K562 (cell line): Measurements from ENCODE around the gene RUVBL2. TPM values are rescaled to one million over a fixed set of nuclear protein-coding genes. Genes with fewer than 3 reads are reported as not detected.
A peak's percentile ranks its signal among the peaks of the same experiment; 100 is the strongest.

Experiments
- HMGN3 ChIP-seq: IDR thresholded peaks from 2 replicates; pipeline ENCODE4 v1.6.1; 2011; ENCODE audit warnings: borderline replicate concordance, low read depth, mild to moderate bottlenecking, mixed read lengths, low read length; ENCODE audit not compliant: insufficient read length; ENCODE audit errors: extremely low read depth
- NCOA4 ChIP-seq: fragments of 450-650 bp; IDR thresholded peaks from 2 replicates; pipeline ENCODE4 v1.6.1; 2018; ENCODE audit warnings: mild to moderate bottlenecking; ENCODE audit not compliant: partially characterized antibody
- PHF21A ChIP-seq: fragments of 450-650 bp; IDR thresholded peaks from 2 replicates; pipeline ENCODE4 v1.6.1; 2017; ENCODE audit warnings: low read depth, borderline replicate concordance
- POLR2AphosphoS2 ChIP-seq: IDR thresholded peaks from 2 replicates; pipeline ENCODE4 v1.6.1; 2012; ENCODE audit warnings: low read length, improper control_type of control experiment
- PRPF4 ChIP-seq: fragments of 200-400 bp; formaldehyde crosslinking; IDR thresholded peaks from one replicate; pipeline ENCODE4 v1.6.1; 2017; ENCODE audit warnings: low read length, low read depth, mild to moderate bottlenecking; ENCODE audit not compliant: insufficient read depth, poor library complexity, severe bottlenecking
- PURB ChIP-seq: sonication (generic); formaldehyde crosslinking; IDR thresholded peaks from 2 replicates; pipeline ENCODE4 v1.9.0; 2021; ENCODE audit warnings: low read depth, mild to moderate bottlenecking, missing genetic modification reagents
- RAD21 ChIP-seq, 2 experiments: fragments of 250-450 bp in 1 of 2; fragments of 450-650 bp in 1 of 2; sonication (Bioruptor Pico) in 1 of 2; formaldehyde crosslinking in 1 of 2; IDR thresholded peaks in 1 of 2; conservative IDR thresholded peaks in 1 of 2; 2 replicates each; pipeline versions ENCODE4 v1.4.0 to v1.8.0; 2020 to 2022; ENCODE audit warnings: mild to moderate bottlenecking in 2 of 2, moderate library complexity in 1 of 2
- RBM34 ChIP-seq: fragments of 200-400 bp; formaldehyde crosslinking; IDR thresholded peaks from 2 replicates; pipeline ENCODE4 v1.6.1; 2018; ENCODE audit warnings: low read length, borderline replicate concordance; ENCODE audit not compliant: insufficient read depth
- SRSF7 ChIP-seq: fragments of 200-400 bp; formaldehyde crosslinking; optimal IDR thresholded peaks from 2 replicates; pipeline ENCODE3; 2017; ENCODE audit warnings: mild to moderate bottlenecking, low read depth, low read length
- WHSC1 ChIP-seq: IDR thresholded peaks from one replicate; pipeline ENCODE4 v1.6.1; 2012; ENCODE audit warnings: low read length, control low read depth, inconsistent platforms
- ZFP36 ChIP-seq: fragments of 150-350 bp; IDR thresholded peaks from 2 replicates; pipeline ENCODE4 v1.6.1; 2018; ENCODE audit warnings: low read length, low read depth; ENCODE audit not compliant: partially characterized antibody
- ZNF282 ChIP-seq: sonication (generic); formaldehyde crosslinking; IDR thresholded peaks from 2 replicates; pipeline ENCODE4 v1.8.1; 2023; ENCODE audit warnings: missing genetic modification reagents
- polyA plus RNA-seq, 8 experiments: library from polyadenylated mRNA; depleted of rRNA in 4 of 8; stranded (reverse) in 5 of 8; unstranded in 3 of 8; fragments of >200 nt; fragmentation: Nextera tagmentation in 2 of 8; fragmentation: Illumina TruSeq in 1 of 8; extraction: Ambion mirVana in 2 of 8; extraction: Trizol in 1 of 8; gene quantifications; 2 replicates each; pipeline versions ENCODE4 v1.2.1 to v1.2.3, GENCODE V29; 2011 to 2014; ENCODE audit warnings: inconsistent platforms in 1 of 8, missing spikeins in 1 of 8
- total RNA-seq, 7 experiments: library from RNA; depleted of rRNA in 6 of 7; stranded (reverse); fragments of >200 nt in 6 of 7; fragmentation: Illumina TruSeq in 2 of 7; extraction: Trizol in 2 of 7; gene quantifications; 2 replicates each; pipeline versions ENCODE4 v1.2.1 to v1.2.3, GENCODE V29; 2011 to 2021; ENCODE audit warnings: low replicate concordance in 1 of 7
- TF ChIP-seq, protein P1 (sequence below): fragments of 450-650 bp; formaldehyde crosslinking; IDR thresholded peaks from 2 replicates; pipeline ENCODE4 v1.4.0; 2022; ENCODE audit warnings: missing genetic modification characterization
- TF ChIP-seq, protein P2 (sequence below): fragments of 250-450 bp; sonication (Bioruptor Pico); IDR thresholded peaks from 2 replicates; pipeline ENCODE4 v1.8.0; 2021; ENCODE audit warnings: moderate library complexity, mild to moderate bottlenecking, inconsistent platforms
- TF ChIP-seq, protein P3 (sequence below): fragments of 200-800 bp; sonication (Bioruptor generic); IDR thresholded peaks from 2 replicates; pipeline ENCODE4 v1.6.1; 2016; ENCODE audit warnings: missing genetic modification characterization, missing compliant biosample characterization
- TF ChIP-seq, protein P4 (sequence below): fragments of 200-800 bp; sonication (Bioruptor generic); IDR thresholded peaks from 2 replicates; pipeline ENCODE4 v1.6.1; 2017; ENCODE audit warnings: missing genetic modification characterization, missing compliant biosample characterization

Gene RUVBL2
- total and polyA plus RNA-seq, 9 of the 15 experiments (the other 6 are each of a cell fraction or from before 2014, with no cell fraction given) = 71.4 to 453 (median 237) TPM

DNA sequence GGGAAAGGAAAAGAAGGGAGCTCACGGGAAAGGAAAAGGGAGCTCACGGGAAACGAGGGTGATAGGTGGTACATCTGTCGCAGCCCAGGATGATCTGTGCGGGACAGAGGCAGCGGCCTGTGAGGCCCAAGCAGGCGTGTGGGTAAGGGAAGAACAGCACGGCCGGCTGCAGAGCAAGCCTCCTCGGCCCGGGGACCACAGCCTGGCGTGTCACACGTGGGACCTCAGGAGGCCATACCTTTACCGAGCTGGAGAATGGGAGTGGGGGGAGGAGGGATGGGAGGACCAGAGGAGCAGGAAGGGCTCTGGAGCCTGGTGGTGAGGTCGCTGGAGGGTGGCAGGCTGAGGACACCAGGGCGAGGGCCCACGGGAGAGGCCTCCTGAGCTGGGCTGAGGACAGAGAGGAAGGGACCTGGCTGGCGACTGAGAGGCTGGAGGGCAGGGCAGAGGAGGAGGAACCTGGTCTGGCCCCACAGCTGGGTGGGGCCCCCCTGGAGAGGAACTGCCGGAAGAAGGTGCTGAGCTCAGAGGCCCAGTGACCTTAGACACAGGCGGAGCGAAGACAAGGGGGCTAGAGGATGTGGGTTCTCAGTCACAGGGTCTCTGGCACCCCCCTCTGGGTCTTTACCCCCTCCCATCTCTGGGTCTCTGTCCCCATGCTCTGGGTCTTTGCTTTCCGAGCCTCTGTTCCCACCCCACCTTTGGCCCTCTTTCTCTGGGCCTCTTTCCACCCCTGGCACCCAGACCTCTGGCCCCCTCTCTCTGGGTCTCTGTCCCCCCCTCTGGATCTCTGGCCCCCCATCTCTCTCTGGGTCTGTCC is 31.4 kb upstream of the RUVBL2 start (continued):
- TF ChIP-seq, protein P1, sequence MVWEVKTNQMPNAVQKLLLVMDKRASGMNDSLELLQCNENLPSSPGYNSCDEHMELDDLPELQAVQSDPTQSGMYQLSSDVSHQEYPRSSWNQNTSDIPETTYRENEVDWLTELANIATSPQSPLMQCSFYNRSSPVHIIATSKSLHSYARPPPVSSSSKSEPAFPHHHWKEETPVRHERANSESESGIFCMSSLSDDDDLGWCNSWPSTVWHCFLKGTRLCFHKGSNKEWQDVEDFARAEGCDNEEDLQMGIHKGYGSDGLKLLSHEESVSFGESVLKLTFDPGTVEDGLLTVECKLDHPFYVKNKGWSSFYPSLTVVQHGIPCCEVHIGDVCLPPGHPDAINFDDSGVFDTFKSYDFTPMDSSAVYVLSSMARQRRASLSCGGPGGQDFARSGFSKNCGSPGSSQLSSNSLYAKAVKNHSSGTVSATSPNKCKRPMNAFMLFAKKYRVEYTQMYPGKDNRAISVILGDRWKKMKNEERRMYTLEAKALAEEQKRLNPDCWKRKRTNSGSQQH (CRISPR knock-in tag) = peak; percentile 92
- TF ChIP-seq WHSC1 (no peak), RBM34 (no peak), SRSF7 (no peak), PHF21A (no peak), POLR2AphosphoS2 (no peak; the same call in 1 of the 2 replicates), HMGN3 (peak; percentile 65), RAD21 (CRISPR knock-in tag; conservative IDR thresholded peaks at IDR 0.05 in 1 of 2, IDR thresholded peaks at IDR 0.05 in 1 of 2) (peak; percentile 8 to 25; a peak in 1 of 4 replicates), ZFP36 (no peak), NCOA4 (no peak), PURB (no peak), PRPF4 (no peak), ZNF282 (CRISPR knock-in tag) (no peak)
- TF ChIP-seq, protein P2, sequence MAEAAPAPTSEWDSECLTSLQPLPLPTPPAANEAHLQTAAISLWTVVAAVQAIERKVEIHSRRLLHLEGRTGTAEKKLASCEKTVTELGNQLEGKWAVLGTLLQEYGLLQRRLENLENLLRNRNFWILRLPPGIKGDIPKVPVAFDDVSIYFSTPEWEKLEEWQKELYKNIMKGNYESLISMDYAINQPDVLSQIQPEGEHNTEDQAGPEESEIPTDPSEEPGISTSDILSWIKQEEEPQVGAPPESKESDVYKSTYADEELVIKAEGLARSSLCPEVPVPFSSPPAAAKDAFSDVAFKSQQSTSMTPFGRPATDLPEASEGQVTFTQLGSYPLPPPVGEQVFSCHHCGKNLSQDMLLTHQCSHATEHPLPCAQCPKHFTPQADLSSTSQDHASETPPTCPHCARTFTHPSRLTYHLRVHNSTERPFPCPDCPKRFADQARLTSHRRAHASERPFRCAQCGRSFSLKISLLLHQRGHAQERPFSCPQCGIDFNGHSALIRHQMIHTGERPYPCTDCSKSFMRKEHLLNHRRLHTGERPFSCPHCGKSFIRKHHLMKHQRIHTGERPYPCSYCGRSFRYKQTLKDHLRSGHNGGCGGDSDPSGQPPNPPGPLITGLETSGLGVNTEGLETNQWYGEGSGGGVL (CRISPR knock-in tag) = no peak
- TF ChIP-seq, protein P3, sequence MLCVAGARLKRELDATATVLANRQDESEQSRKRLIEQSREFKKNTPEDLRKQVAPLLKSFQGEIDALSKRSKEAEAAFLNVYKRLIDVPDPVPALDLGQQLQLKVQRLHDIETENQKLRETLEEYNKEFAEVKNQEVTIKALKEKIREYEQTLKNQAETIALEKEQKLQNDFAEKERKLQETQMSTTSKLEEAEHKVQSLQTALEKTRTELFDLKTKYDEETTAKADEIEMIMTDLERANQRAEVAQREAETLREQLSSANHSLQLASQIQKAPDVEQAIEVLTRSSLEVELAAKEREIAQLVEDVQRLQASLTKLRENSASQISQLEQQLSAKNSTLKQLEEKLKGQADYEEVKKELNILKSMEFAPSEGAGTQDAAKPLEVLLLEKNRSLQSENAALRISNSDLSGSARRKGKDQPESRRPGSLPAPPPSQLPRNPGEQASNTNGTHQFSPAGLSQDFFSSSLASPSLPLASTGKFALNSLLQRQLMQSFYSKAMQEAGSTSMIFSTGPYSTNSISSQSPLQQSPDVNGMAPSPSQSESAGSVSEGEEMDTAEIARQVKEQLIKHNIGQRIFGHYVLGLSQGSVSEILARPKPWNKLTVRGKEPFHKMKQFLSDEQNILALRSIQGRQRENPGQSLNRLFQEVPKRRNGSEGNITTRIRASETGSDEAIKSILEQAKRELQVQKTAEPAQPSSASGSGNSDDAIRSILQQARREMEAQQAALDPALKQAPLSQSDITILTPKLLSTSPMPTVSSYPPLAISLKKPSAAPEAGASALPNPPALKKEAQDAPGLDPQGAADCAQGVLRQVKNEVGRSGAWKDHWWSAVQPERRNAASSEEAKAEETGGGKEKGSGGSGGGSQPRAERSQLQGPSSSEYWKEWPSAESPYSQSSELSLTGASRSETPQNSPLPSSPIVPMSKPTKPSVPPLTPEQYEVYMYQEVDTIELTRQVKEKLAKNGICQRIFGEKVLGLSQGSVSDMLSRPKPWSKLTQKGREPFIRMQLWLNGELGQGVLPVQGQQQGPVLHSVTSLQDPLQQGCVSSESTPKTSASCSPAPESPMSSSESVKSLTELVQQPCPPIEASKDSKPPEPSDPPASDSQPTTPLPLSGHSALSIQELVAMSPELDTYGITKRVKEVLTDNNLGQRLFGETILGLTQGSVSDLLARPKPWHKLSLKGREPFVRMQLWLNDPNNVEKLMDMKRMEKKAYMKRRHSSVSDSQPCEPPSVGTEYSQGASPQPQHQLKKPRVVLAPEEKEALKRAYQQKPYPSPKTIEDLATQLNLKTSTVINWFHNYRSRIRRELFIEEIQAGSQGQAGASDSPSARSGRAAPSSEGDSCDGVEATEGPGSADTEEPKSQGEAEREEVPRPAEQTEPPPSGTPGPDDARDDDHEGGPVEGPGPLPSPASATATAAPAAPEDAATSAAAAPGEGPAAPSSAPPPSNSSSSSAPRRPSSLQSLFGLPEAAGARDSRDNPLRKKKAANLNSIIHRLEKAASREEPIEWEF (CRISPR knock-in tag) = peak; percentile 51; the same call in 1 of the 2 replicates
- TF ChIP-seq, protein P4, sequence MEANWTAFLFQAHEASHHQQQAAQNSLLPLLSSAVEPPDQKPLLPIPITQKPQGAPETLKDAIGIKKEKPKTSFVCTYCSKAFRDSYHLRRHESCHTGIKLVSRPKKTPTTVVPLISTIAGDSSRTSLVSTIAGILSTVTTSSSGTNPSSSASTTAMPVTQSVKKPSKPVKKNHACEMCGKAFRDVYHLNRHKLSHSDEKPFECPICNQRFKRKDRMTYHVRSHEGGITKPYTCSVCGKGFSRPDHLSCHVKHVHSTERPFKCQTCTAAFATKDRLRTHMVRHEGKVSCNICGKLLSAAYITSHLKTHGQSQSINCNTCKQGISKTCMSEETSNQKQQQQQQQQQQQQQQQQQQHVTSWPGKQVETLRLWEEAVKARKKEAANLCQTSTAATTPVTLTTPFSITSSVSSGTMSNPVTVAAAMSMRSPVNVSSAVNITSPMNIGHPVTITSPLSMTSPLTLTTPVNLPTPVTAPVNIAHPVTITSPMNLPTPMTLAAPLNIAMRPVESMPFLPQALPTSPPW = peak; percentile 92
